ACC112 (cell line): Measurements from ENCODE around the gene NPPB.

Source experiments
- H2AFZ ChIP-seq: fragments of 200-600 bp; sonication (generic); one replicate; pipeline ENCODE4 v1.6.0; 2017; ENCODE audit warnings: antibody characterized with exemption, low read length; ENCODE audit not compliant: unreplicated experiment
- H3K27ac ChIP-seq: fragments of 200-600 bp; sonication (generic); 2 replicates; pipeline ENCODE4 v1.5.1; 2014; ENCODE audit warnings: low read depth, mild to moderate bottlenecking, antibody characterized with exemption, low read length, moderate library complexity
- H3K27me3 ChIP-seq: fragments of 200-600 bp; sonication (generic); 2 replicates; pipeline ENCODE4 v1.6.1; 2014; ENCODE audit warnings: mild to moderate bottlenecking, antibody characterized with exemption, low read length, moderate library complexity, mixed read lengths; ENCODE audit not compliant: insufficient read depth
- H3K36me3 ChIP-seq: fragments of 200-600 bp; sonication (generic); 2 replicates; pipeline ENCODE4 v1.6.1; 2016; ENCODE audit warnings: mild to moderate bottlenecking, antibody characterized with exemption, low read length, moderate library complexity, mixed read lengths; ENCODE audit not compliant: insufficient read depth
- H3K4me1 ChIP-seq: fragments of 200-600 bp; sonication (generic); one replicate; pipeline ENCODE4 v1.6.1; 2016; ENCODE audit warnings: low read length, mixed read lengths; ENCODE audit not compliant: insufficient read depth, unreplicated experiment, control insufficient read depth
- H3K4me3 ChIP-seq: fragments of 200-600 bp; sonication (generic); 2 replicates; pipeline ENCODE4 v1.5.1; 2014; ENCODE audit warnings: mild to moderate bottlenecking, low read depth, low read length
- H3K79me2 ChIP-seq: fragments of 200-600 bp; sonication (generic); one replicate; pipeline ENCODE4 v1.6.0; 2016; ENCODE audit warnings: low read length; ENCODE audit not compliant: control insufficient read depth, unreplicated experiment, insufficient read depth

NPPB gene

GRCh38 chr1:11880911-11881748, 22.4 kb upstream of the NPPB start:
- Histone ChIP-seq H3K36me3 (no peaks in the 10 kb centered on the region), H3K79me2 (no peaks in the 10 kb centered on the region), H3K27ac (no peak overlapping the region), H3K4me1 (no peaks in the 10 kb centered on the region), H3K4me3 (no peak overlapping the region), H2AFZ (no peak overlapping the region), H3K27me3 (peaks cover 47% of the 10 kb centered on the region)

- no peaks in the 10 kb centered on the region for H3K79me2 ChIP-seq
- no peak overlapping the region for H3K4me3 ChIP-seq
- H3K27ac ChIP-seq: no peak overlapping the region
- H2AFZ ChIP-seq: no peak overlapping the region
- no peaks in the 10 kb centered on the region for H3K4me1 ChIP-seq
- peaks cover 52% of the 10 kb centered on the region for H3K27me3 ChIP-seq
- H3K36me3 ChIP-seq: no peaks in the 10 kb centered on the region
Observed at GRCh38 chr1:11880181-11880575, 21.4 kb upstream of the NPPB start.

GRCh38 chr1:11879311-11880180, 20.8 kb upstream of the NPPB start:
- H3K79me2 ChIP-seq: no peaks in the 10 kb centered on the region
- no peaks in the 10 kb centered on the region for H3K4me1 ChIP-seq
- no peaks in the 10 kb centered on the region for H3K36me3 ChIP-seq
- H3K4me3 ChIP-seq: no peak overlapping the region
- H3K27ac ChIP-seq: no peak overlapping the region
- H3K27me3 ChIP-seq: peaks cover 52% of the 10 kb centered on the region
- H2AFZ ChIP-seq: no peak overlapping the region

GRCh38 chr1:11878891-11879190, 20.1 kb upstream of the NPPB start:
- Histone ChIP-seq H3K36me3 (no peaks in the 10 kb centered on the region), H3K27me3 (peaks cover 59% of the 10 kb centered on the region), H3K27ac (no peak overlapping the region), H3K4me1 (no peaks in the 10 kb centered on the region), H3K79me2 (no peaks in the 10 kb centered on the region), H3K4me3 (no peak overlapping the region), H2AFZ (no peak overlapping the region)

GRCh38 chr1:11878081-11878890, 19.5 kb upstream of the NPPB start:
- Histone ChIP-seq H3K4me3 (no peak overlapping the region), H3K27ac (no peak overlapping the region), H3K79me2 (no peaks in the 10 kb centered on the region), H3K27me3 (peaks cover 58% of the 10 kb centered on the region), H3K36me3 (no peaks in the 10 kb centered on the region), H2AFZ (no peak overlapping the region), H3K4me1 (no peaks in the 10 kb centered on the region)

GRCh38 chr1:11877074-11877473, 18.3 kb upstream of the NPPB start:
- Histone ChIP-seq H3K27ac (no peak overlapping the region), H3K79me2 (no peaks in the 10 kb centered on the region), H3K4me1 (no peaks in the 10 kb centered on the region), H2AFZ (no peak overlapping the region), H3K4me3 (no peak overlapping the region), H3K36me3 (no peaks in the 10 kb centered on the region), H3K27me3 (peaks cover 56% of the 10 kb centered on the region)

- no peak overlapping the region for H3K4me3 ChIP-seq
Observed at GRCh38 chr1:11875094-11875493, 16.3 kb upstream of the NPPB start.

GRCh38 chr1:11874624-11875023, 15.9 kb upstream of the NPPB start:
- Histone ChIP-seq H3K27me3 (peaks cover 69% of the 10 kb centered on the region), H3K36me3 (no peaks in the 10 kb centered on the region), H3K4me1 (no peaks in the 10 kb centered on the region), H2AFZ (no peak overlapping the region), H3K27ac (no peak overlapping the region), H3K4me3 (no peak overlapping the region), H3K79me2 (no peaks in the 10 kb centered on the region)

More at GRCh38 chr1:11875094-11875493, 16.3 kb upstream of the NPPB start:
- H3K27ac ChIP-seq: no peak overlapping the region
- no peaks in the 10 kb centered on the region for H3K36me3 ChIP-seq
- no peak overlapping the region for H2AFZ ChIP-seq
- H3K27me3 ChIP-seq: peaks cover 64% of the 10 kb centered on the region
- no peaks in the 10 kb centered on the region for H3K79me2 ChIP-seq
- H3K4me1 ChIP-seq: no peaks in the 10 kb centered on the region

- H3K4me3 ChIP-seq: no peak overlapping the region
- peaks cover 69% of the 10 kb centered on the region for H3K27me3 ChIP-seq
- no peak overlapping the region for H2AFZ ChIP-seq
- no peaks in the 10 kb centered on the region for H3K36me3 ChIP-seq
- no peak overlapping the region for H3K27ac ChIP-seq
- no peaks in the 10 kb centered on the region for H3K79me2 ChIP-seq
- H3K4me1 ChIP-seq: no peaks in the 10 kb centered on the region
Observed at GRCh38 chr1:11874258-11874562, 15.5 kb upstream of the NPPB start.

GRCh38 chr1:11873395-11874257, 14.9 kb upstream of the NPPB start:
- Histone ChIP-seq H3K4me3 (no peak overlapping the region), H3K36me3 (no peaks in the 10 kb centered on the region), H2AFZ (no peak overlapping the region), H3K79me2 (no peaks in the 10 kb centered on the region), H3K27me3 (peaks cover 69% of the 10 kb centered on the region), H3K4me1 (no peaks in the 10 kb centered on the region), H3K27ac (no peak overlapping the region)
